IMR-90 (cell line): ENCODE results near the gene CACNA1I. TPM values are rescaled to one million over a fixed set of nuclear protein-coding genes. Genes with fewer than 3 reads are reported as not detected.

Experiments
- ATAC-seq: fragments of 200-7000 bp; cut with Tn5 transposase; 2 replicates; pipeline ENCODE4 v1.9.1; 2020; ENCODE audit warnings: low read depth, mild to moderate bottlenecking, moderate library complexity
- BruUV-seq: library from RNA; stranded (reverse); fragments of 400-500 nt; replicated peaks from 2 replicates; lab custom pipeline; 2021; lab: Mats Ljungman, UMichigan
- CTCF ChIA-PET: fragments of 300-600 bp; formaldehyde crosslinking; extraction: SDS; loops from one replicate; lab custom pipeline; 2021; ENCODE audit warnings: antibody characterized with exemption; lab: Yijun Ruan, JAX
- POLR2A ChIA-PET: fragments of 300-600 bp; sonication (Branson Sonifier 250); formaldehyde crosslinking; loops from one replicate; lab custom pipeline; 2022; ENCODE audit warnings: antibody characterized with exemption; ENCODE audit not compliant: unreplicated experiment; lab: Charles Lee
- DNase-seq: peaks from one replicate; pipeline ENCODE4 v3.0.0; 2013
- H2AFZ ChIP-seq: replicated peaks from 2 replicates; pipeline ENCODE3; 2013; ENCODE audit warnings: low read length, mild to moderate bottlenecking; ENCODE audit not compliant: poor library complexity
- H2AK5ac ChIP-seq: 2 replicates; pipeline ENCODE4 v1.6.1; 2013; ENCODE audit warnings: low read depth, low read length, inconsistent platforms
- H2AK9ac ChIP-seq: replicated peaks from 2 replicates; pipeline ENCODE3; 2013; ENCODE audit warnings: mild to moderate bottlenecking, low read depth, low read length, moderate library complexity; ENCODE audit not compliant: poor library complexity
- H2BK120ac ChIP-seq: 2 replicates; pipeline ENCODE4 v1.6.1; 2013; ENCODE audit warnings: low read depth, low read length, inconsistent platforms
- H2BK15ac ChIP-seq: 3 replicates; pipeline ENCODE4 v1.6.1; 2013; ENCODE audit warnings: low read depth, low read length, inconsistent platforms
- H2BK20ac ChIP-seq: 2 replicates; pipeline ENCODE4 v1.6.1; 2013; ENCODE audit warnings: low read depth, mild to moderate bottlenecking, inconsistent platforms, low read length, moderate library complexity
- H2BK5ac ChIP-seq: 2 replicates; pipeline ENCODE4 v1.6.1; 2013; ENCODE audit warnings: mild to moderate bottlenecking, low read depth, low read length, inconsistent platforms; ENCODE audit not compliant: poor library complexity, severe bottlenecking
- H3K14ac ChIP-seq: replicated peaks from 2 replicates; pipeline ENCODE4 v1.6.1; 2013; ENCODE audit warnings: low read depth, low read length, inconsistent platforms
- H3K18ac ChIP-seq: 2 replicates; pipeline ENCODE4 v1.6.1; 2013; ENCODE audit warnings: low read depth, low read length, control low read depth
- H3K23ac ChIP-seq: 2 replicates; pipeline ENCODE4 v1.6.1; 2013; ENCODE audit warnings: low read depth, low read length, inconsistent platforms
- H3K27ac ChIP-seq: 2 replicates; pipeline ENCODE4 v1.5.1; 2013; ENCODE audit warnings: mild to moderate bottlenecking, control low read depth, low read length; ENCODE audit not compliant: insufficient read depth
- H3K27me3 ChIP-seq: 2 replicates; pipeline ENCODE4 v1.6.1; 2013; ENCODE audit warnings: low read length; ENCODE audit not compliant: control insufficient read depth, insufficient read depth
- H3K36me3 ChIP-seq: 2 replicates; pipeline ENCODE4 v1.6.1; 2013; ENCODE audit warnings: low read length, mixed read lengths; ENCODE audit not compliant: control insufficient read depth, insufficient read depth
- H3K4ac ChIP-seq: 2 replicates; pipeline ENCODE4 v1.6.1; 2013; ENCODE audit warnings: low read depth, low read length, inconsistent platforms
- H3K4me1 ChIP-seq: 2 replicates; pipeline ENCODE4 v1.6.1; 2013; ENCODE audit warnings: low read length, mixed read lengths; ENCODE audit not compliant: control insufficient read depth, insufficient read depth
- H3K4me2 ChIP-seq: 2 replicates; pipeline ENCODE4 v1.6.1; 2013; ENCODE audit warnings: low read depth, mild to moderate bottlenecking, control low read depth, low read length, moderate library complexity
- H3K4me3 ChIP-seq: 2 replicates; pipeline ENCODE4 v1.5.1; 2013; ENCODE audit warnings: low read depth, mild to moderate bottlenecking, control low read depth, low read length, moderate library complexity; ENCODE audit not compliant: insufficient read depth
- H3K56ac ChIP-seq: 2 replicates; pipeline ENCODE4 v1.6.1; 2013; ENCODE audit warnings: low read length, inconsistent platforms; ENCODE audit not compliant: insufficient read depth; ENCODE audit errors: extremely low read depth
- H3K79me1 ChIP-seq, 2 experiments: 2 replicates each; pipeline ENCODE4 v1.6.1; 2013; ENCODE audit warnings: low read length in 2 of 2, inconsistent platforms in 1 of 2, low read depth in 1 of 2
- H3K9ac ChIP-seq: 2 replicates; pipeline ENCODE4 v1.6.1; 2013; ENCODE audit warnings: low read depth, low read length, control low read depth
- H3K9me1 ChIP-seq: 2 replicates; pipeline ENCODE4 v1.6.1; 2013; ENCODE audit warnings: low read length, inconsistent platforms; ENCODE audit not compliant: insufficient read depth
- H3K9me3 ChIP-seq: 2 replicates; pipeline ENCODE4 v1.6.1; 2013; ENCODE audit warnings: low read length; ENCODE audit not compliant: control insufficient read depth, insufficient read depth
- H4K20me1 ChIP-seq: 2 replicates; pipeline ENCODE4 v1.6.1; 2013; ENCODE audit warnings: low read length, inconsistent platforms; ENCODE audit not compliant: insufficient read depth
- H4K5ac ChIP-seq: 2 replicates; pipeline ENCODE4 v1.6.1; 2013; ENCODE audit warnings: mild to moderate bottlenecking, low read depth, low read length, control low read depth
- H4K8ac ChIP-seq, 2 experiments: 2 replicates each; pipeline ENCODE4 v1.6.1; 2013; ENCODE audit warnings: low read depth in 2 of 2, low read length in 2 of 2, control low read depth in 1 of 2, inconsistent platforms in 1 of 2
- H4K91ac ChIP-seq: 2 replicates; pipeline ENCODE4 v1.6.1; 2013; ENCODE audit warnings: low read depth, low read length, inconsistent platforms; ENCODE audit not compliant: insufficient read depth
- BHLHE40 ChIP-seq: fragments of 150-350 bp; IDR thresholded peaks from 2 replicates; pipeline ENCODE4 v1.6.1; 2016; ENCODE audit warnings: mild to moderate bottlenecking, low read depth, low read length
- CEBPB ChIP-seq: IDR thresholded peaks from 2 replicates; pipeline ENCODE4 v1.6.1; 2012; ENCODE audit warnings: low read depth, low read length, improper control_type of control experiment
- CHD1 ChIP-seq: IDR thresholded peaks from 2 replicates; pipeline ENCODE4 v1.6.1; 2012; ENCODE audit warnings: low read depth, low read length, improper control_type of control experiment
- ELK1 ChIP-seq: fragments of 150-350 bp; IDR thresholded peaks from 2 replicates; pipeline ENCODE4 v1.6.1; 2016; ENCODE audit warnings: low read depth, mild to moderate bottlenecking, low read length, moderate library complexity, borderline replicate concordance
- FOS ChIP-seq: fragments of 150-350 bp; IDR thresholded peaks from 2 replicates; pipeline ENCODE4 v1.6.1; 2016; ENCODE audit warnings: low read depth, low read length
- MAFK ChIP-seq: IDR thresholded peaks from 2 replicates; pipeline ENCODE4 v1.6.1; 2012; ENCODE audit warnings: low read depth, low read length, improper control_type of control experiment
- MAZ ChIP-seq: IDR thresholded peaks from 2 replicates; pipeline ENCODE4 v1.6.1; 2012; ENCODE audit warnings: low read depth, mild to moderate bottlenecking, low read length, improper control_type of control experiment, moderate library complexity, borderline replicate concordance
- MXI1 ChIP-seq: IDR thresholded peaks from 2 replicates; pipeline ENCODE4 v1.6.1; 2012; ENCODE audit warnings: low read depth, mild to moderate bottlenecking, low read length, moderate library complexity, borderline replicate concordance
- NFE2L2 ChIP-seq: fragments of 150-350 bp; IDR thresholded peaks from 2 replicates; pipeline ENCODE4 v1.6.1; 2016; ENCODE audit warnings: low read depth, mild to moderate bottlenecking, low read length
- POLR2A ChIP-seq: IDR thresholded peaks from 2 replicates; pipeline ENCODE4 v1.6.1; 2012; ENCODE audit warnings: mild to moderate bottlenecking, low read depth, low read length
- RAD21 ChIP-seq: IDR thresholded peaks from 2 replicates; pipeline ENCODE4 v1.6.1; 2012; ENCODE audit warnings: low read length, improper control_type of control experiment
- RCOR1 ChIP-seq: IDR thresholded peaks from 2 replicates; pipeline ENCODE4 v1.6.1; 2012; ENCODE audit warnings: mild to moderate bottlenecking, low read length, improper control_type of control experiment; ENCODE audit not compliant: insufficient replicate concordance
- RFX5 ChIP-seq: IDR thresholded peaks from 2 replicates; pipeline ENCODE4 v1.8.0; 2012; ENCODE audit warnings: low read depth, mild to moderate bottlenecking, low read length, moderate library complexity
- USF2 ChIP-seq: fragments of 150-350 bp; IDR thresholded peaks from 2 replicates; pipeline ENCODE4 v1.6.1; 2017; ENCODE audit warnings: mild to moderate bottlenecking, antibody characterized with exemption, low read length, low read depth
- WGBS, 2 experiments: methylation state at CpG; one replicate each; pipeline versions ENCODE4 v1.1.5 to v1.1.7; 2013; ENCODE audit warnings: missing lambda C conversion rate in 2 of 2; ENCODE audit not compliant: insufficient read length in 1 of 2; ENCODE audit errors: extremely low coverage in 2 of 2; 5-methylcytosine and 5-hydroxymethylcytosine counted together
- dilution Hi-C: fragments of 300-500 bp; cut with HindIII; formaldehyde crosslinking; loops from one replicate; pipeline ENCODE4 v1.14.3; 2018; ENCODE audit warnings: low sequenced_read_pairs; ENCODE audit not compliant: unreplicated experiment
- in situ Hi-C: fragments of 300-500 bp; cut with MboI; formaldehyde crosslinking; loops from 3 replicates; pipeline ENCODE4 v1.14.3; 2019; ENCODE audit warnings: low sequenced_read_pairs, inconsistent platforms, mixed read lengths
- intact Hi-C: fragments of 100-400 bp; cut with micrococcal nuclease; formaldehyde crosslinking; loops from 2 replicates; pipeline ENCODE4 v1.10.0; 2022
- polyA plus RNA-seq, 3 experiments: library from polyadenylated mRNA; depleted of rRNA; stranded (reverse); fragments of >200 nt; gene quantifications; 2 replicates each; pipeline ENCODE4 v1.2.3, GENCODE V29; 2012; ENCODE audit warnings: low replicate concordance in 1 of 3
- total RNA-seq: library from RNA; depleted of rRNA; stranded (reverse); fragments of >200 nt; gene quantifications from 2 replicates; pipeline ENCODE4 v1.2.3, GENCODE V29; 2012

CACNA1I gene
- total and polyA plus RNA-seq, 2 of the 4 experiments (the other 2 are of a cell fraction): under 0.01 to 0.02 TPM

- peaks cover 3% of the 10 kb centered on the region; the same call in 1 of the 2 replicates for H3K9me3 ChIP-seq
- no peak overlapping the region for H4K8ac ChIP-seq
- H3K9ac ChIP-seq: no peak overlapping the region
- POLR2A ChIA-PET: no interaction called here
- peak; percentile 98 for ATAC-seq
- no peak overlapping the region for H3K4me2 ChIP-seq
- H2AFZ ChIP-seq: peak overlapping the region; percentile 82
- H3K4me1 ChIP-seq: peaks cover 7% of the 10 kb centered on the region
- no peak overlapping the region for H3K4me3 ChIP-seq
- H3K14ac ChIP-seq: no peak overlapping the region; the same call in none of the 2 replicates
- no peak overlapping the region for H4K5ac ChIP-seq
- no TSS peak for BruUV-seq
- peak overlapping the region; percentile 79 for H2AK5ac ChIP-seq
- no peak overlapping the region for H4K91ac ChIP-seq
- WGBS, 2 experiments: 14% methylated on average over 3 of the region's 14 CpGs; no CpG with 5 or more reads in 1 of the 2 experiments
- H3K79me1 ChIP-seq: no peaks in the 10 kb centered on the region
- H3K27ac ChIP-seq: no peak overlapping the region
- peak overlapping the region; percentile 45; the same call in 1 of the 2 replicates for H2BK20ac ChIP-seq
- peaks cover 3% of the 10 kb centered on the region; the same call in 1 of the 2 replicates for H4K20me1 ChIP-seq
- intact Hi-C loops (no loop called here), in situ Hi-C loops (no loop called here), dilution Hi-C loops (no loop called here)
- H3K23ac ChIP-seq: no peak overlapping the region
- no peak overlapping the region for H3K18ac ChIP-seq
- peak overlapping the region; percentile 49 for H2BK120ac ChIP-seq
- TF ChIP-seq MAZ (no peak; the same call in 1 of the 2 replicates), POLR2A (no peak), RFX5 (no peak), CHD1 (no peak), BHLHE40 (no peak), FOS (peak; percentile 95), NFE2L2 (peak; percentile 59; the same call in 1 of the 2 replicates), MAFK (peak; percentile 54; the same call in 1 of the 2 replicates), USF2 (peak; percentile 16; the same call in 1 of the 2 replicates), ELK1 (no peak), MXI1 (0 out of 2 replicates have a peak, but pooled peaks have one; percentile 44), CEBPB (no peak), RCOR1 (no peak), RAD21 (no peak)
- peak overlapping the region; percentile 87 for H2AK9ac ChIP-seq
- H2BK15ac ChIP-seq: no peak overlapping the region; the same call in 2 of the 3 replicates
- peak; percentile 95 for DNase-seq
- H3K36me3 ChIP-seq: no peaks in the 10 kb centered on the region
- H2BK5ac ChIP-seq: no peak overlapping the region
- H3K56ac ChIP-seq: no peak overlapping the region
- peaks cover 15% of the 10 kb centered on the region for H3K9me1 ChIP-seq
- CTCF ChIA-PET: no interaction called here
- peak overlapping the region; percentile 25; the same call in 1 of the 2 replicates for H3K4ac ChIP-seq
- H3K27me3 ChIP-seq: peaks cover 16% of the 10 kb centered on the region
These were observed 4.4 kb downstream of the CACNA1I start for GRCh38 chr22:39574779-39575551.
